ENCODE results near the gene PLXNC1. TPM values are rescaled to one million over a fixed set of nuclear protein-coding genes. Genes with fewer than 3 reads are reported as not detected.

The PLXNC1 gene
- total and polyA plus RNA-seq, 7 donors = 1.2 to 10.2 (median 4.3) TPM

DNA sequence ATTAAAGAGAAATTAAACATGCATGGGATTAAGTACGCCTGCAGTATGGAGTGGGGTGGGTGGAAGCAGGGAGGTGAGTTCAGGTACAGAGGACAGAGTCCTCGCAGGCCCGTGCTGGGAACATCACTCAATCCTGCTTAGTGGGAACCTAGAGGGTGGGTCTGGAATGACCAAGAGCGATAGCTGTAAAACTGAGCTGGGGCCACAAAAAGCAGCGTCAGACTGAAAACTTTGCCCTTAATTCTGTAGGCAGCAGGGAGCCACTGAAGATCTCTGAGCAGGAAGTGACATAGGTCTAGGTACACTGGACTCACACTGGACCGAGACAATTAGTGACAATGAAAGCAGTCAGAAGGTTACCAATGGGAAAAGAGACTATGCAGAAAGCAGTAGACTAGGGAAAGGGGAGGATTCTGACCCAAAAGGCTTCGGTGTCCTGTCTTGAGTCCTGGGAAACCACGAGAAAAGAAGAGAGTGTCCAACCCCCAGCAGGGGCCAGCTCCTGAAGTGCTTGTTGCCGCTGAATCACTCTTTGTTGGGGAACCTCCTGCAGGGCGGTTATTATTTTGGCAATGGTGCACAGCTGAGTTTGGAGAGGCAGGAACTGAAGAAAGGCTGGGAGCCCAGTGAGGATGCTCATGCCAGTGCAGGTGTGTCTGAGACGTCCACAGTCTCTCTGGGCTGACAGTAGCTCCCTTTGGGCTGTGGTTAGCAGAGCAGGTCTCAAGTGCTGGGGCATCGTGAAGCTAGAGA, 97.4 kb downstream of the PLXNC1 start:
- Histone ChIP-seq H3K9me3 (no peaks in the 10 kb centered on the region), H3K27ac (no peak overlapping the region), H3K4me1 (no peaks in the 10 kb centered on the region), H3K4me3 (no peak overlapping the region), H3K27me3 (no peaks in the 10 kb centered on the region), H3K36me3 (no peaks in the 10 kb centered on the region)
- DNase-seq = no peak
- intact Hi-C loops (cut with DNase I) = no loop called here
- WGBS, 2 donors = 76 to 90% methylated on average over 12 of the region's 12 CpGs
- TF ChIP-seq EP300 (IDR thresholded peaks at IDR 0.05) (no peak), POLR2AphosphoS5 (IDR thresholded peaks at IDR 0.05) (no peak)

DNA sequence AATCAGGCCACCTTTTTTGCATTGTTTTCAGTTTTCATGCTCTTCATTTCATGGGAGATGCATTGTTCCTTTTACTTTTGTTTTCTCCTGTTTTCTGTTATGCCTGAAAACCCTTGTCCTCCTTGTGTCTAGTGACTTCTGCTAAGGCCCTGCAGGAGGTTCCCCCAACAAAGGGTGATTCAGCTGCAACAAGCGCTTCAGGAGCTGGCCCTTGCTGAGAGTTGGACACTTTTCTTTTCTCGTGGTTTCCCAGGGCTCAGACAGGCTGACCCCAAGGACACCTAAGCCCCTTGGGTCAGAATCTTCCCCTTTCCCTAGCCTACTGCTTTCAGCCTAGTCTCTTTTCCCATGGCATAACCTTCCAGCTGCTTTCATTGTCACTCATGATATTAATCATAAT, 98.9 kb downstream of the PLXNC1 start:
- WGBS, 2 donors = 78 to 81% methylated on average over 2 of the region's 2 CpGs
- TF ChIP-seq, protein P1, sequence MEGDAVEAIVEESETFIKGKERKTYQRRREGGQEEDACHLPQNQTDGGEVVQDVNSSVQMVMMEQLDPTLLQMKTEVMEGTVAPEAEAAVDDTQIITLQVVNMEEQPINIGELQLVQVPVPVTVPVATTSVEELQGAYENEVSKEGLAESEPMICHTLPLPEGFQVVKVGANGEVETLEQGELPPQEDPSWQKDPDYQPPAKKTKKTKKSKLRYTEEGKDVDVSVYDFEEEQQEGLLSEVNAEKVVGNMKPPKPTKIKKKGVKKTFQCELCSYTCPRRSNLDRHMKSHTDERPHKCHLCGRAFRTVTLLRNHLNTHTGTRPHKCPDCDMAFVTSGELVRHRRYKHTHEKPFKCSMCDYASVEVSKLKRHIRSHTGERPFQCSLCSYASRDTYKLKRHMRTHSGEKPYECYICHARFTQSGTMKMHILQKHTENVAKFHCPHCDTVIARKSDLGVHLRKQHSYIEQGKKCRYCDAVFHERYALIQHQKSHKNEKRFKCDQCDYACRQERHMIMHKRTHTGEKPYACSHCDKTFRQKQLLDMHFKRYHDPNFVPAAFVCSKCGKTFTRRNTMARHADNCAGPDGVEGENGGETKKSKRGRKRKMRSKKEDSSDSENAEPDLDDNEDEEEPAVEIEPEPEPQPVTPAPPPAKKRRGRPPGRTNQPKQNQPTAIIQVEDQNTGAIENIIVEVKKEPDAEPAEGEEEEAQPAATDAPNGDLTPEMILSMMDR (IDR thresholded peaks at IDR 0.05) = no peak
- no peak for TF ChIP-seq EP300 (IDR thresholded peaks at IDR 0.05)
- no peak for TF ChIP-seq POLR2A (IDR thresholded peaks at IDR 0.05)
- TF ChIP-seq POLR2AphosphoS5 (IDR thresholded peaks at IDR 0.05) = no peak

DNA sequence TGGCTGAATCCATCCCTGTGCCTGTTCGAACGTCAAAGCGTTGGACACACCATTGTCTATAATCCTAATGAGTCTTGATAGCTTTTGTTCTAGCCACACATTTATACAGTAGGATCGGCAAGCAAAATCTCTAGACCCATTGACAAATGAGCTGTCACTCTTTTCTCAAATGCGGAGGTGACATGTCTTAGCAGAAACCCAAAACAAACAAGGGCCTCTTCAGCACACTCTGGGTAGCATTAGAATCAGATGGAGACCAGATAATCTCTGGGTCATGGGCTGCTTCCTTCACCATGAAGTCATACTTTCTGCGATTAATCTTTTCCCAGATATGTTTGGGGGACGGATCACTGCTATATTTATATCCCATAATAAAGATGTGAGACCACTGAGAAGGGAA, 100.2 kb downstream of the PLXNC1 start:
- H3K27ac ChIP-seq = no peak overlapping the region
- DNase-seq = no peak
- no peak overlapping the region for H3K4me3 ChIP-seq
- intact Hi-C loops (cut with DNase I) = no loop called here
- no peaks in the 10 kb centered on the region for H3K9me3 ChIP-seq
- TF ChIP-seq EP300 (IDR thresholded peaks at IDR 0.05) (no peak), POLR2AphosphoS5 (IDR thresholded peaks at IDR 0.05) (no peak), POLR2A (IDR thresholded peaks at IDR 0.05) (no peak)
- TF ChIP-seq, protein P1 (IDR thresholded peaks at IDR 0.05) = no peak
- no peaks in the 10 kb centered on the region for H3K4me1 ChIP-seq
- no peaks in the 10 kb centered on the region for H3K36me3 ChIP-seq
- H3K27me3 ChIP-seq = no peaks in the 10 kb centered on the region
- WGBS, 2 donors = 95 to 97% methylated on average over 7 of the region's 7 CpGs

More for the DNA sequence above, 98.9 kb downstream of the PLXNC1 start:
- Histone ChIP-seq H3K9me3 (no peaks in the 10 kb centered on the region), H3K27ac (no peak overlapping the region), H3K27me3 (no peaks in the 10 kb centered on the region), H3K4me3 (no peak overlapping the region), H3K36me3 (no peaks in the 10 kb centered on the region), H3K4me1 (no peaks in the 10 kb centered on the region)
- intact Hi-C loops (cut with DNase I) = no loop called here
- DNase-seq = no peak

DNA sequence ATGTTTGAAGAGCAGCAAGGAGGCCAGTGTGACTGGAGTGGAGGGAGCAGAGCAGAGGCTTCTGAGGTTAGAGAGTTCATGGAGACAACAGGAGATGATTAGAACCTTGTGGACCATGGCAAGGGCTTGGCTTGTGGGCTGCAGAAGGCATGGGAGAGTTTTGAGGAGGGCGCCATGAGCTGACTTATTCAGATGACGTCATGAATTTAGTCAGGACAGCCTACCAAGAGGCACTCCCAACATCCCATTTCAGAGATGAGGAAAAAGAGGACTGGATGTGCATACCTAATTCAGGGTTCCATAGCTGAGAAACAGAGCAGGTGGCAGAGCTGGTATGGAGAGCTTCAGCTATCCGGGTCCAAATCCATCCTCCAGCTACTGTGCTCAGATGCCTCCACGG, 101.8 kb downstream of the PLXNC1 start:
- H3K4me1 ChIP-seq = no peaks in the 10 kb centered on the region
- intact Hi-C loops (cut with DNase I) = no loop called here
- DNase-seq = no peak
- 96 to 97% methylated on average over 4 of the region's 4 CpGs for WGBS, 2 donors
- H3K36me3 ChIP-seq = no peaks in the 10 kb centered on the region
- H3K27ac ChIP-seq = no peak overlapping the region
- no peak for TF ChIP-seq EP300 (IDR thresholded peaks at IDR 0.05)
- TF ChIP-seq POLR2AphosphoS5 (IDR thresholded peaks at IDR 0.05) = no peak
- TF ChIP-seq, protein P1 (IDR thresholded peaks at IDR 0.05) = no peak
- no peak for TF ChIP-seq POLR2A (IDR thresholded peaks at IDR 0.05)
- no peaks in the 10 kb centered on the region for H3K9me3 ChIP-seq
- no peaks in the 10 kb centered on the region for H3K27me3 ChIP-seq
- no peak overlapping the region for H3K4me3 ChIP-seq

DNA sequence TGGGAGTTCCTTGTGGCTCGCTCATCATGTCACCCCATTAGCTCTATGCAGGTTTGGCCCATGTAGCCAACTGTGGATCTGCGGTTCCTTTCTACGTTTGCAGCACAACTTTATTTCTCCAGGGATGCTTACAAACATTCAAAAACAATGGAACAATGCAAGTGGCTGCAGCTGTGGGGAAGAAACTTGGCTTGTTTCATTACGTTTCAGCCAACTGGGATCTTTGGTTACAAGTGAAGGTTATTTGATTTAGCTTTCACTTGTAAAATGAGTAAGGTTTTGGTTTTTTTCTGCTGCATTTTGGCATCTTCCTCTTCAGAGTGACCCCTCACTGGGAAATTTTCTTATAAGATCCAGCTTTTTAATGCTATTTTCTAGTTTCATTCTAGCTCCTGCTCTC, 105.9 kb downstream of the PLXNC1 start:
- Histone ChIP-seq H3K27me3 (no peaks in the 10 kb centered on the region), H3K4me1 (no peaks in the 10 kb centered on the region), H3K4me3 (no peak overlapping the region), H3K9me3 (no peaks in the 10 kb centered on the region), H3K27ac (no peak overlapping the region), H3K36me3 (no peaks in the 10 kb centered on the region)
- 82 to 91% methylated on average over 4 of the region's 4 CpGs for WGBS, 2 donors
- TF ChIP-seq POLR2AphosphoS5 (IDR thresholded peaks at IDR 0.05) (no peak), EP300 (IDR thresholded peaks at IDR 0.05) (no peak), POLR2A (IDR thresholded peaks at IDR 0.05) (no peak)
- TF ChIP-seq, protein P1 (IDR thresholded peaks at IDR 0.05) = no peak
- DNase-seq = no peak
- intact Hi-C loops (cut with DNase I) = no loop called here
